ENCODE results near the gene DIS3L. TPM values are rescaled to one million over a fixed set of nuclear protein-coding genes. Genes with fewer than 3 reads are reported as not detected.
A peak's percentile ranks its signal among the peaks of the same experiment; 100 is the strongest.
"Not testable (repeated sequence)": the region's sequence is repeated elsewhere in the genome, so short reads cannot be mapped to it uniquely, and the experiment has no call there.

DIS3L gene
- total and polyA plus RNA-seq, 2 donors: 13.0 to 16.5 TPM

DNA sequence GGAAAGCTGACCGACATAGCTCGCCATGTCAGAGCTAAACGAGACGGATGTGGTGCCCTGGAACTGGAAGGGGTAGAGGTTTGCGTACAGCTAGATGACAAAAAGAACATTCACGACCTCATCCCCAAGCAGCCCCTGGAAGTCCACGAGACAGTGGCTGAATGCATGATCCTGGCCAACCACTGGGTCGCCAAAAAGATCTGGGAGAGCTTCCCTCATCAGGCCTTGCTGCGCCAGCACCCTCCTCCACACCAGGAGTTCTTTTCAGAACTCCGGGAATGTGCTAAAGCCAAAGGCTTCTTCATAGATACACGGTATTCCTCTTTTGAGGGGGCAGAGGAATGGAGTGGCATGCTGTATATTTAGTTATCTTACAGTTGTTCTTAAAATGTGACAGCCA is 32.7 kb downstream of the DIS3L start:
- Histone ChIP-seq H3K27ac (ENCODE audit: low read depth in 1 of 2, low read length in 1 of 2) (no peak overlapping the region), H3K9me3 (ENCODE audit: control insufficient read depth in 2 of 2, insufficient read depth in 1 of 2, low read length in 1 of 2) (no peaks in the 10 kb centered on the region), H3K4me1 (ENCODE audit: control insufficient read depth in 2 of 2, insufficient read depth in 2 of 2, low read length in 2 of 2) (no peaks in the 10 kb centered on the region), H3K27me3 (ENCODE audit: control insufficient read depth in 2 of 2, insufficient read depth in 1 of 2, low read length in 1 of 2) (no peaks in the 10 kb centered on the region), H3K36me3 (ENCODE audit: control insufficient read depth in 2 of 2, insufficient read depth in 2 of 2, low read length in 1 of 2) (peaks cover 28 to 51% of the 10 kb centered on the region in 2 donors), H3K4me3 (ENCODE audit: low read length in 2 of 2) (no peak overlapping the region)
- WGBS: 97% methylated on average over 11 of the region's 11 CpGs
- DNase-seq (ENCODE audit: low read depth in 6 of 9, low spot score in 9 of 9): no peak

DNA sequence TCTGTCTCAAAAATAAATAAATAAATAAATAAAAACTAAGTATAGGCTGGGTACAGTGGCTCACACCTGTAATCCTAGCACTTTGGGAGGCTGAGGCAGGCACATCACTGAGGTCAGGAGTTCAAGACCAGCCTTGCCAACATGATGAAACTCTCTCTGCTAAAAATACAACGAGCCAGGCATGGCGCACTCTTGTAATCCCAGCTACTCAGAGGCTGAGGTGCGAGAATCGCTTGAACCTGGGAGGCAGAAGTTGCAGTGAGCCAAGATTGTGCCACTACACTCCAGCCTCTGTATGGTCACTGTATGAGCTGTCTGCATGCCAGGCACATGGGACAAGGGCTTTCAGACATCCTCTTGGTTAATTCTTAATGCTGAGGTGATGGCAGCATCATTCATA is 34.4 kb downstream of the DIS3L start:
- 98% methylated on average over 4 of the region's 4 CpGs for WGBS
- H3K4me3 ChIP-seq (ENCODE audit: low read length in 2 of 2): no peak overlapping the region
- H3K4me1 ChIP-seq (ENCODE audit: control insufficient read depth in 2 of 2, insufficient read depth in 2 of 2, low read length in 2 of 2): no peaks in the 10 kb centered on the region
- H3K27ac ChIP-seq (ENCODE audit: low read depth in 1 of 2, low read length in 1 of 2): no peak overlapping the region
- no peaks in the 10 kb centered on the region for H3K27me3 ChIP-seq (ENCODE audit: control insufficient read depth in 2 of 2, insufficient read depth in 1 of 2, low read length in 1 of 2)
- DNase-seq (ENCODE audit: low read depth in 6 of 9, low spot score in 9 of 9): no peak
- peaks cover 35 to 52% of the 10 kb centered on the region in 2 donors for H3K36me3 ChIP-seq (ENCODE audit: control insufficient read depth in 2 of 2, insufficient read depth in 2 of 2, low read length in 1 of 2)
- no peaks in the 10 kb centered on the region for H3K9me3 ChIP-seq (ENCODE audit: control insufficient read depth in 2 of 2, insufficient read depth in 1 of 2, low read length in 1 of 2)

DNA sequence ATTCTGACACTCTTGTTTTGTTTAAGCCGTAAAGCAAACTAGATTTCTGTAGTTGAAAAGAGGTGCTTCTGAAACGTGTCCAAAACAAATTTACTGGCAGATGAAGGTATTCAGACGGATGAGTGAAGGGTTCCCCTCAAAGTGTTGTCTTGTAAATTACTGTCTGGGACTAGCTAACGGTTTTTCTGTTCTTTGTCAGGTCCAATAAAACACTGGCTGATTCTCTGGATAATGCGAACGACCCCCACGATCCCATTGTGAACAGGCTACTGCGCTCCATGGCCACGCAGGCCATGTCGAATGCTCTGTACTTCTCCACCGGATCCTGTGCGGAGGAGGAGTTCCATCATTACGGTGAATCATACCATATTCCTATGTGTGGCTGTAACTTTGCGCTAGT is 35.4 kb downstream of the DIS3L start:
- Histone ChIP-seq H3K36me3 (ENCODE audit: control insufficient read depth in 2 of 2, insufficient read depth in 2 of 2, low read length in 1 of 2) (peaks cover 36 to 52% of the 10 kb centered on the region in 2 donors), H3K4me3 (ENCODE audit: low read length in 2 of 2) (no peak overlapping the region), H3K27ac (ENCODE audit: low read depth in 1 of 2, low read length in 1 of 2) (no peak overlapping the region), H3K9me3 (ENCODE audit: control insufficient read depth in 2 of 2, insufficient read depth in 1 of 2, low read length in 1 of 2) (no peaks in the 10 kb centered on the region), H3K4me1 (ENCODE audit: control insufficient read depth in 2 of 2, insufficient read depth in 2 of 2, low read length in 2 of 2) (no peaks in the 10 kb centered on the region), H3K27me3 (ENCODE audit: control insufficient read depth in 2 of 2, insufficient read depth in 1 of 2, low read length in 1 of 2) (no peaks in the 10 kb centered on the region)
- no peak for DNase-seq (ENCODE audit: low read depth in 6 of 9, low spot score in 9 of 9)
- WGBS: 98% methylated on average over 14 of the region's 14 CpGs

DNA sequence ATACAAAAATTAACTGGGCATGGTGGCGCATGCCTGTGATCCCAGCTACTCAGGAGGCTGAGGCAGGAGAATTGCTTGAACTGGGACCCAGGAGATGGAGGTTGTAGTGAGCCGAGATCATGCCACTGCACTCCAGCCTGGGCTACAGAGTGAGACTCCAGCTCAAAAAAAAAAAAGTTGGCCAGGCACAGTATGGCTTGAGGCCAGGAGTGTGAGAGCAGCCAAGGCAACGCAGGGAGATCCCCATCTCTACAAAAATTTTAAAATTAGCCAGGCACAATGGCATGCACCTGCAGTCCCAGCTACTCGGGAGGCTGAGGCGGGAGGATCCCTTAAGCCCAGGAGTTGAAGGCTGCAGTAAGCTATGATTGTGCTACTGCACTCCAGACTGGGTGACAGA is 55.2 kb downstream of the DIS3L start:
- not testable (repeated sequence) for H3K27ac ChIP-seq (ENCODE audit: low read depth in 1 of 2, low read length in 1 of 2); H3K9me3 ChIP-seq (ENCODE audit: control insufficient read depth in 2 of 2, insufficient read depth in 1 of 2, low read length in 1 of 2); DNase-seq (ENCODE audit: low read depth in 6 of 9, low spot score in 9 of 9); H3K27me3 ChIP-seq (ENCODE audit: control insufficient read depth in 2 of 2, insufficient read depth in 1 of 2, low read length in 1 of 2); H3K4me1 ChIP-seq (ENCODE audit: control insufficient read depth in 2 of 2, insufficient read depth in 2 of 2, low read length in 2 of 2); H3K4me3 ChIP-seq (ENCODE audit: low read length in 2 of 2)
- peaks cover 27 to 39% of the 10 kb centered on the region in 2 donors for H3K36me3 ChIP-seq (ENCODE audit: control insufficient read depth in 2 of 2, insufficient read depth in 2 of 2, low read length in 1 of 2)
- WGBS: 86% methylated on average over 5 of the region's 5 CpGs

DNA sequence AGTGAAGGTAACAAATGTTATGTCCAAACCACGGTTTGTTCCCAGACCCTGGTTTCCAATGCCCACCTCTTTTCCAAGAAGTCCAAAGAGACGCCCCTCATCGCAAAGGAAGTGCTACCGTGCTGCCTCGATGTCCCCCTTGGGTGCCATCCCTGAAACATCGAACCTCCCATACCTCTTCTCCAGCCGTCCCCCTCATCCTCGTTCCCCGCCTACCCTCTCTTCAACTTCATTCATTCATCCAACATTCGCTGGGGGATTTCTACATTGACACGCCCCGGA is 62.6 kb downstream of the DIS3L start:
- Histone ChIP-seq H3K4me3 (ENCODE audit: low read length in 2 of 2) (peak overlapping the region; percentile 66 to 73), H3K9me3 (ENCODE audit: control insufficient read depth in 2 of 2, insufficient read depth in 1 of 2, low read length in 1 of 2) (no peaks in the 10 kb centered on the region), H3K27me3 (ENCODE audit: control insufficient read depth in 2 of 2, insufficient read depth in 1 of 2, low read length in 1 of 2) (no peaks in the 10 kb centered on the region), H3K27ac (ENCODE audit: low read depth in 1 of 2, low read length in 1 of 2) (peak overlapping the region in 1 of 2 donors; percentile 53), H3K36me3 (ENCODE audit: control insufficient read depth in 2 of 2, insufficient read depth in 2 of 2, low read length in 1 of 2) (peaks cover 6 to 9% of the 10 kb centered on the region in 2 donors), H3K4me1 (ENCODE audit: control insufficient read depth in 2 of 2, insufficient read depth in 2 of 2, low read length in 2 of 2) (peaks cover 4 to 10% of the 10 kb centered on the region in 2 donors)
- DNase-seq (ENCODE audit: low read depth in 6 of 9, low spot score in 9 of 9): peak in 1 of 9 donors; percentile 2
- WGBS: under 1% methylated on average over 12 of the region's 12 CpGs

DNA sequence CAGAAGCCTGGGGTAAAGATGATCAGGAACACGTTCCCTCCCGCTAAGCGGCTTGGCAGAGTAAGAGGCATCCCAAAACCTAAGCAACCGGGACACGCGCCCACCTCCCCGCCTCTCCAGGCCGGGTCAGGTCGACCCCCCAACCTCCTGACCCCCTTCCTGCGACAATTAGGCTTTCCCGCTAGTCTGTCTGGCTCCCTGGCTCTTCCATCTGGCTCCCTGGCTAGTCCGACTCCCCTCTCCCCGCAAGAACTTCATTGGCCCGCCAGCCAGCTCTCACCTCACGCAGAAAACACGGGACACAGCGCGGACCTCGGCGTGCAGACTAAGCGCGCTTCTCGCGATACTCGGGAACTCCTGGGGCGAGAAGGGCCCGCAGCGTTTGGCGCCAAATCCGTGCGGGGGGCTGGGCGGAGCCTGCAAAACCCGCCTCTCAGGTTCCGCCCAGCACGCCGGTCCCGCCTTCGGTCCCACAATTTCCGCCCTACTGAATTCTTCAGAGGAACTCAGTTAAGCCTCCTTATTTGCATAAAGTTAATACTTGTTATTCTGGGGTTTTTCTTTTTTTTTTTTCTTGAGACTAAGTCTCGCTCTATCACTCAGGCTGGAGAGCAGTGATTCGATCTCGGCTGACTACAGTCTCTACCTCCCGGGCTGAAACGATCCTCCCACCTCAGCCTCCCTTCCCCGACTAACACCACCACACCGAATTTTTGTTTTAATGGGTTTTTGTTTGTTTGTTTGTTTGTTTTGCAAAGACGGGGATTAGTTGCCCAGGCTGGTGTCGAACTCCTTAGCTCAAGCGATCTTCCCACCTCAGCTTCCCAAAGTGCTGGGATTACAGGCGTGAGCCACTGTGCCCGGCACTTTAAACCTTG is 63.2 kb downstream of the DIS3L start, which contains the start of gene TIPIN:
Gene TIPIN, minus strand, starts transcription at position 327 of the 878 bp plus-strand sequence. CDS start 3,738 bp downstream, outside the sequence.
- Histone ChIP-seq H3K4me3 (ENCODE audit: low read length in 2 of 2) (peak within 1 kb of the TSS; percentile 66 to 73), H3K4me1 (ENCODE audit: control insufficient read depth in 2 of 2, insufficient read depth in 2 of 2, low read length in 2 of 2) (peaks cover 4 to 10% of the 10 kb centered on the region in 2 donors)

DNA sequence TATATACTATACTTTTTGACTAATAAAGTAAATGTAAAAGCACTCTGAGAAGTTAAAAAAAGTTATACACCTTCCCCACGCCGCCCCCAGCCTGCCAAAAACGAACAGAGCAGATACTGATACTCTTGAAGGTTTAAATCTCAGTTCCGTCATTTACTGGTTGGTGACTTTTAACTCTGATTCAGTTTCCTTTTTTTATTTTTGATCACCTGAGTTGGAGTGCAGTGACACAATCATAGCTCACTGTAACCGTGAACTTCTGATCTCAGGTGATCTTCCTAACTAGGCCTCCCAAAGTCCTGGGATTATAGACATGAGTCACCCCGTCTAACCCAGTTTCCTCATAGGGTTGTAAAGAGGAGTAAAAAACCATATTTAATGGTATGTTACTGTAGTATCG is 66.4 kb downstream of the DIS3L start:
- no peak for DNase-seq (ENCODE audit: low read depth in 6 of 9, low spot score in 9 of 9)
- Histone ChIP-seq H3K4me3 (ENCODE audit: low read length in 2 of 2) (no peak overlapping the region), H3K27me3 (ENCODE audit: control insufficient read depth in 2 of 2, insufficient read depth in 1 of 2, low read length in 1 of 2) (no peaks in the 10 kb centered on the region), H3K4me1 (ENCODE audit: control insufficient read depth in 2 of 2, insufficient read depth in 2 of 2, low read length in 2 of 2) (peaks cover 4 to 10% of the 10 kb centered on the region in 2 donors), H3K9me3 (ENCODE audit: control insufficient read depth in 2 of 2, insufficient read depth in 1 of 2, low read length in 1 of 2) (no peaks in the 10 kb centered on the region), H3K36me3 (ENCODE audit: control insufficient read depth in 2 of 2, insufficient read depth in 2 of 2, low read length in 1 of 2) (no peaks in the 10 kb centered on the region), H3K27ac (ENCODE audit: low read depth in 1 of 2, low read length in 1 of 2) (no peak overlapping the region)
- WGBS: 95% methylated on average over 7 of the region's 7 CpGs

More for the DNA sequence above, 63.2 kb downstream of the DIS3L start, which contains the start of gene TIPIN:
- Histone ChIP-seq H3K27me3 (ENCODE audit: control insufficient read depth in 2 of 2, insufficient read depth in 1 of 2, low read length in 1 of 2) (no peaks in the 10 kb centered on the region), H3K27ac (ENCODE audit: low read depth in 1 of 2, low read length in 1 of 2) (peak within 1 kb of the TSS; percentile 53 to 54), H3K9me3 (ENCODE audit: control insufficient read depth in 2 of 2, insufficient read depth in 1 of 2, low read length in 1 of 2) (no peaks in the 10 kb centered on the region), H3K36me3 (ENCODE audit: control insufficient read depth in 2 of 2, insufficient read depth in 2 of 2, low read length in 1 of 2) (peaks cover 5 to 6% of the 10 kb centered on the region in 2 donors)
- peak; percentile 82 to 97 (median 92) for DNase-seq (ENCODE audit: low read depth in 6 of 9, low spot score in 9 of 9)
- 10% methylated on average over 51 of the region's 51 CpGs for WGBS

DNA sequence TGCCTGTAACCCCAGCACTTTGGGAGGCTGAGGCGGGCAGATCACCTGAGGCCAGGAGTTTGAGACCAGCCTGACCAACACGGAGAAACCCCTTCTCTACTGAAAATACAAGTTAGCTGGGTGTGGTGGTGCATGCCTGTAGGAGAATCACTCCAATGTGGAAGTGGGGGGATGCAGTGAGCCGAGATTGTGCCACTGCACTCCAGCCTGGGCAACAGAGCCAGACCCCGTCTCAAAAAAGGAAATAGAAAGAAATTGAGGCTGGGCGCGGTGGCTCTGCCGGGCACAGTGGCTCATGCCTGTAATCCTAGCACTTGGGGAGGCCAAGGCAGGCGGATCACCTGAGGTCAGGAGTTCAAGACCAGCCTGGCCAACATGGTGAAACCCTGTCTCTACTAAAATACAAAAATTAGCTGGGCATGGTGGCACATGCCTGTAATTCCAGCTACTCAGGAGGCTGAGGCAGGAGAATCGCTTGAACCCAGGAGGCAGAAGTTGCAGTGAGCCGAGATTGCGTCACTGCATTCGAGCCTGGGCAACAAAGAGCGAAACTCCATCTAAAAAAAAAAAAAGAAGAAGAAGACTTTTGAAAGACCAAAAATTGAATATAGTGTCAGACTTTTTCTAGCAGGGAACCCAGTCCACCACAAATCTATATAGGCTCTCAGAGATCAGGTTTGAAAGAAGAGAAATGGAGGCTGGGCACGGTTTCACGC is 68.5 kb downstream of the DIS3L start:
- H3K4me3 ChIP-seq (ENCODE audit: low read length in 2 of 2); DNase-seq (ENCODE audit: low read depth in 6 of 9, low spot score in 9 of 9); H3K4me1 ChIP-seq (ENCODE audit: control insufficient read depth in 2 of 2, insufficient read depth in 2 of 2, low read length in 2 of 2); H3K27me3 ChIP-seq (ENCODE audit: control insufficient read depth in 2 of 2, insufficient read depth in 1 of 2, low read length in 1 of 2); H3K9me3 ChIP-seq (ENCODE audit: control insufficient read depth in 2 of 2, insufficient read depth in 1 of 2, low read length in 1 of 2); H3K36me3 ChIP-seq (ENCODE audit: control insufficient read depth in 2 of 2, insufficient read depth in 2 of 2, low read length in 1 of 2); H3K27ac ChIP-seq (ENCODE audit: low read depth in 1 of 2, low read length in 1 of 2): not testable (repeated sequence)
- WGBS: 89% methylated on average over 15 of the region's 15 CpGs

DNA sequence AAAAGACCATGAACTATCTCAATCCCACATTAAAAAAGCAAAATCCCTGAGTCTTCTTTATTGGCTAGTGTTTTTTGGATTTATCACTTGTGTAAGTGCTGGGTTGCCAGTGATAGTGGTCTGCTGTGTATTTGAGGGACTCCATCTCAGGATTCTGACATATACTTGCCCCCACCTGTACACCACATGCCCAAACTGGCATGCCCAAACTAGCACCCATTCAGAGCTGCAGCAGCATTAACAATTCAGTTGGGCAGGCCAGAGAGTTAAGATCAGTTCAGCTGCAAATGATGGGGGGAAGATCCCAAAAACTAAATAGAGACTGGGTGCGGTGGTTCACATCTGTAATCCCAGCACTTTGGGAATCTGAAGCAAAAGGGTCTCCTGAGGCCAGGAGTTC is 69.4 kb downstream of the DIS3L start:
- H3K27me3 ChIP-seq (ENCODE audit: control insufficient read depth in 2 of 2, insufficient read depth in 1 of 2, low read length in 1 of 2): no peaks in the 10 kb centered on the region

More for the DNA sequence above, 69.4 kb downstream of the DIS3L start:
- Histone ChIP-seq H3K4me1 (ENCODE audit: control insufficient read depth in 2 of 2, insufficient read depth in 2 of 2, low read length in 2 of 2) (no peaks in the 10 kb centered on the region), H3K4me3 (ENCODE audit: low read length in 2 of 2) (no peak overlapping the region), H3K27ac (ENCODE audit: low read depth in 1 of 2, low read length in 1 of 2) (no peak overlapping the region), H3K9me3 (ENCODE audit: control insufficient read depth in 2 of 2, insufficient read depth in 1 of 2, low read length in 1 of 2) (no peaks in the 10 kb centered on the region), H3K36me3 (ENCODE audit: control insufficient read depth in 2 of 2, insufficient read depth in 2 of 2, low read length in 1 of 2) (no peaks in the 10 kb centered on the region)
- no peak for DNase-seq (ENCODE audit: low read depth in 6 of 9, low spot score in 9 of 9)
- WGBS: 98% methylated on average over 1 of the region's 1 CpG

All from thymus (tissue), 11 donors.